Activated CD8-positive, alpha-beta memory T cell treated with anti-CD3 and anti-CD28 coated beads for 48 hours (primary cell): Measurements from ENCODE around the gene KMT2C.

Source experiments
- DNase-seq, 3 experiments: peaks; one replicate each; pipeline ENCODE4 v3.0.0-alpha.2; 2020; ENCODE audit warnings: low read depth in 2 of 3, low spot score in 2 of 3

KMT2C gene

GRCh38 chr7:152117356-152117755, 318.4 kb downstream of the KMT2C start:
- no peak for DNase-seq

GRCh38 chr7:152115021-152115718, 320.6 kb downstream of the KMT2C start:
- no peak for DNase-seq

- no peak for DNase-seq
Observed at GRCh38 chr7:152112829-152113228, 323.0 kb downstream of the KMT2C start.

- no peak for DNase-seq
Observed at GRCh38 chr7:152108359-152108758, 327.4 kb downstream of the KMT2C start.

- no peak for DNase-seq
Observed at GRCh38 chr7:152107945-152108344, 327.9 kb downstream of the KMT2C start.

GRCh38 chr7:152106990-152107389, 328.8 kb downstream of the KMT2C start:
- no peak for DNase-seq

- no peak for DNase-seq
Observed at GRCh38 chr7:152105205-152105604, 330.6 kb downstream of the KMT2C start.

GRCh38 chr7:152103691-152104090, 332.1 kb downstream of the KMT2C start:
- no peak for DNase-seq

GRCh38 chr7:152103066-152103465, 332.7 kb downstream of the KMT2C start:
- no peak for DNase-seq

- DNase-seq = no peak
Observed at GRCh38 chr7:152097330-152097729, 338.5 kb downstream of the KMT2C start.

- no peak for DNase-seq
Observed at GRCh38 chr7:152095771-152096170, 340.0 kb downstream of the KMT2C start.

GRCh38 chr7:152093717-152094116, 342.1 kb downstream of the KMT2C start:
- DNase-seq = no peak

- no peak for DNase-seq
Observed at GRCh38 chr7:152090747-152091146, 345.1 kb downstream of the KMT2C start.

GRCh38 chr7:152089183-152089582, 346.6 kb downstream of the KMT2C start:
- no peak for DNase-seq

GRCh38 chr7:152086513-152086912, 349.3 kb downstream of the KMT2C start:
- DNase-seq = no peak

- DNase-seq = no peak
Observed at GRCh38 chr7:152085131-152085530, 350.7 kb downstream of the KMT2C start.
